Central memory CD8-positive, alpha-beta T cell (primary cell): ENCODE data around the gene CPE.

Experiments
- ATAC-seq: fragments of 150-1000 bp; cut with Tn5 transposase; replicated peaks from 2 replicates; pipeline ENCODE4 v1.10.0; 2022; ENCODE audit warnings: mild to moderate bottlenecking, moderate FRiP score, moderate number of reproducible peaks; ENCODE audit not compliant: poor library complexity, severe bottlenecking; ENCODE audit errors: extremely low read depth
- DNase-seq, 2 donors: peaks; one replicate each; pipeline ENCODE4 v3.0.0; 2021; ENCODE audit warnings: low spot score in 2 of 2
- H3K27ac Mint-ChIP-seq: one replicate; pipeline ENCODE4 v1.8.0; 2022; ENCODE audit warnings: low read depth, mild to moderate bottlenecking, moderate library complexity, mixed read lengths
- H3K27me3 Mint-ChIP-seq: one replicate; pipeline ENCODE4 v1.8.0; 2022; ENCODE audit warnings: mixed read lengths
- H3K36me3 Mint-ChIP-seq: one replicate; pipeline ENCODE4 v1.8.0; 2022; ENCODE audit warnings: mild to moderate bottlenecking, moderate library complexity, mixed read lengths; ENCODE audit not compliant: insufficient read depth
- H3K4me1 Mint-ChIP-seq: one replicate; pipeline ENCODE4 v1.8.0; 2022; ENCODE audit warnings: mixed read lengths
- H3K4me3 Mint-ChIP-seq: one replicate; pipeline ENCODE4 v1.8.0; 2022; ENCODE audit warnings: mild to moderate bottlenecking, moderate library complexity, mixed read lengths
- H3K9me3 Mint-ChIP-seq: one replicate; pipeline ENCODE4 v1.8.0; 2022; ENCODE audit warnings: mixed read lengths

Gene CPE

DNA sequence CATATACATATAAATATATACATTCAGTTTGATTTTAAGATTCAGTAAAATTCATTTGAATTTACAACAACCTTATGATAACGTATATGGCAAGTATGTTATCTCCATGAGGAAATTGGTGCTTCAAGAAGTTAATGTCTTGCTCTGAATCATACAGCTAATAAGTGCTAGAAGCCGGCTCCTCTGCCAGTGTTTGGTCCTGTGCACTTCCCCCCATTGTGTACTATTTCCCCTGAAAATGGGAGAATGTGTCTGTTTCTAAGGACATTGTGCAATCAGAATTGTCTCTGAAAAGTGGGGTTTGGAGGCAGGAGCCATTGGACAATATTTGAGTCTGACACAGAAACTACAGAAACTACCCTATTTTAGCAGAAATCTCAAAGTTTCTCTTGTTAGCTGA lies 135.9 kb downstream of the CPE start:
- ATAC-seq: no peak
- no peak for DNase-seq
- Mint-ChIP-seq H3K4me3 (no peak overlapping the region), H3K36me3 (no peaks in the 10 kb centered on the region), H3K27ac (no peak overlapping the region), H3K4me1 (no peaks in the 10 kb centered on the region), H3K27me3 (peaks cover 40% of the 10 kb centered on the region), H3K9me3 (no peaks in the 10 kb centered on the region)

DNA sequence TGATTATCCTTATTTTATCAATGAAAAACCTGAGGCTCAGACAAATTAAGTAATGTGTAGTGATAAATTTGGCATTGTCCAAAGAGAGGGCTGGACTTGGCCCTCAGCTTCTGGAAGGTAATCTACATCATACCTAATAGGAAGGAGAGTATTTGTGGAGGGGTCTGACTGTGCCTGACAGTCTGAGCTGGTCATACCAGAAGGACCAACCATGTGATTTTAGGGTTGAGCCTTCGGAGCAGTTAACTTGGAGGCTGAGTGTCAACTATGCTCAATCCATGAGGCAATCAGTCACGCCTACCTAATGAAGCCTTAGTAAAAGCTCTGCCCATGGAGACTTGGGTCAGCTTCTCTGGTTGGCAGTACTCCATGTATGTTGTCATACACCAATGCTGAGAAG lies 136.4 kb downstream of the CPE start:
- Mint-ChIP-seq H3K4me3 (no peak overlapping the region), H3K4me1 (no peaks in the 10 kb centered on the region), H3K27ac (no peak overlapping the region), H3K9me3 (no peaks in the 10 kb centered on the region), H3K27me3 (peaks cover 40% of the 10 kb centered on the region), H3K36me3 (no peaks in the 10 kb centered on the region)
- DNase-seq (no peak), ATAC-seq (no peak)

DNA sequence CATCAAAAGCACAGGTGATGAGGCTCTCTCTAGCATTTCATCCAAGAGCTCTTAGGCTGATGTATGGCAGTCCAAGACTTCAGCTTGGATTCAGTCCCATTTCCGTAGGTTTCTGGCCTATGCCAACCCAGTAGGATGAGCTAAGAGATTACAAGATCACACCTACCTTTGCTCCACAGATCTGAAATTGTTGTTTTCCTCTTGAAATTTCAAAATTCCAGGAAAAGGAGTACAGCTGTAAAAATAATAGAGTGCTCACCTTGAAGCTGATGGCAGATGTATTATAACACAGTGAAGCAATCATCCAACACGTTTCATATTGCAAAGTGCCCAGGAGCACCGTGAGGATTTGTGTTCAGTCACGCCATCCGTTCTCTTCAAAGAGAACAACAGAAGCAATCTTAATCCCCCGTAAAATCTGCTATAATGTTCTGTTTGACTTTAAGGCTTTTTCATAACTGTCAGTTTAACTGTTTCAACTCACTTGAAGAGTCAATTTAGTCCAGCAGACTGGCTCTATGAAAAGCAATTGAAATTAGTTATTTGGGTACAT lies 137.5 kb downstream of the CPE start:
- Mint-ChIP-seq H3K27ac (no peak overlapping the region), H3K4me3 (no peak overlapping the region), H3K27me3 (peaks cover 40% of the 10 kb centered on the region)

DNA sequence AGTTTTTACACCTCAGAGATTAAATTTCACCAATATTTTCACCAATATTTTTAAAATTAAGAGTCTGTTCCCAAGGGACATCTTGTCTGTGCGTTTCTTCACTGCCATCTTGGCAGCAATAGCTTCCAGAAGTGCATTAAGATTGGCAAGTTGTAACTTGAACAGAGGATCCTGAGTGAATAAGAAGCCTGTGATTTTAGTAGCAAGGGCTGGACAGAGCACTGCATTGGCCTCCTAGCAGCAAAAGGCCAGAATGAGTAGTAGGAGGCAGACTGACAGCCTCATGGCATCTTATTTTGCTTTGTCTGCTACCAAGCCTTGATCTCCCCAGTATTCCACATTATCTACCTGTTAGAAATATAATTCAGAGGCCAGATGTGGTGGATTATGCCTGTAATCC lies 138.4 kb downstream of the CPE start:
- no peaks in the 10 kb centered on the region for H3K4me1 Mint-ChIP-seq
- no peaks in the 10 kb centered on the region for H3K36me3 Mint-ChIP-seq
- H3K9me3 Mint-ChIP-seq: no peaks in the 10 kb centered on the region
- ATAC-seq (no peak), DNase-seq (no peak)
- H3K27ac Mint-ChIP-seq: no peak overlapping the region
- peaks cover 36% of the 10 kb centered on the region for H3K27me3 Mint-ChIP-seq
- H3K4me3 Mint-ChIP-seq: no peak overlapping the region

More for the DNA sequence above, 137.5 kb downstream of the CPE start:
- Mint-ChIP-seq H3K36me3 (no peaks in the 10 kb centered on the region), H3K9me3 (no peaks in the 10 kb centered on the region), H3K4me1 (no peaks in the 10 kb centered on the region)
- no peak for ATAC-seq
- DNase-seq: no peak

DNA sequence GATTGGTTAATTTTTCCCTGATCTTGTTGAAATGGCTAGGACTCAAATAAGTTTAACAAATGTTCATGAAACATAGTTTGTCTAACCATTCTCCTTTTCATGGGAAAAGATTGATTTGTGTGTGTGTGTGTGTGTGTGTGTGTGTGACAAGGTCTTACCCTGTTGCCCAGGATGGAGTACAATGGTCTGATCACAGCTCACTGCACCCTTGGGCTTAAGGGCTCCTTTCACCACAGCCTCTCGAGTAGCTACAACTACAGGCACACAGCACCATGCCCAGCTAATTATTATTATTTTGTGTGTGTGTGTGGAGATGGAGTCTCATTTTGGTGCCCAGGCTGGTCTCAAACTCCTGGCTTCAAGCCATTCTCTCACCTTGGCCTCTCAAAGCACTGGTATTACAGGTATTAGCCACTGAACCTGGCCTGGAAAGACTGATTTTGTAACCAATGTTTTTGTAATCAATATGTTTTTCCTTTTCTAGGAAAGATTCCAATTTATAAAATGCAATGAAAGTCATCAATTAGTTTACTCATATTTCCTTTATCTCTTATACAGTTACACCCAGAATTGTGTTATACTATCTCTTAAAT lies 139.3 kb downstream of the CPE start:
- ATAC-seq: no peak
- DNase-seq: no peak
- Mint-ChIP-seq H3K9me3 (no peaks in the 10 kb centered on the region), H3K4me3 (no peak overlapping the region), H3K27me3 (peaks cover 27% of the 10 kb centered on the region), H3K36me3 (no peaks in the 10 kb centered on the region), H3K27ac (no peak overlapping the region), H3K4me1 (no peaks in the 10 kb centered on the region)

DNA sequence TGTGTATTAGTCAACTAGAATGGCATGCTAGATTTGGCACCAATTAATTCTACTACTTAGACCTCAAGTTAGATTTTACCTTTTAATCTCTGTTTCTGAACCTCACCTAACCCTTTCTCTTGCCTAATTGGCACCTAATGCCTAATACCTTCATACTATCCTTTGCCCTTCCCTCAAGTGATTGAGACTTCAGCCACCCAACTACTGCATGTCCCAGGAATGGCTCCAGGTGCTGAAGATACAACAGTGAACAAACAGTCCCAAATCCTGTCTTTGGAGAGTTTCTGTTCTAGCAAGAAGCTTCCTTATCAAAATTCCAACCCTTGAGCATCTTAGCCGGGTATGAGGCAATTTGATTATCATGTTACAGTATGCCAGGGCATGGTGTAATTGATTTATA lies 139.9 kb downstream of the CPE start:
- peaks cover 22% of the 10 kb centered on the region for H3K27me3 Mint-ChIP-seq
- H3K4me1 Mint-ChIP-seq: no peaks in the 10 kb centered on the region
- H3K36me3 Mint-ChIP-seq: no peaks in the 10 kb centered on the region
- no peak overlapping the region for H3K4me3 Mint-ChIP-seq
- no peak for ATAC-seq
- no peak for DNase-seq
- H3K9me3 Mint-ChIP-seq: no peaks in the 10 kb centered on the region
- H3K27ac Mint-ChIP-seq: no peak overlapping the region

DNA sequence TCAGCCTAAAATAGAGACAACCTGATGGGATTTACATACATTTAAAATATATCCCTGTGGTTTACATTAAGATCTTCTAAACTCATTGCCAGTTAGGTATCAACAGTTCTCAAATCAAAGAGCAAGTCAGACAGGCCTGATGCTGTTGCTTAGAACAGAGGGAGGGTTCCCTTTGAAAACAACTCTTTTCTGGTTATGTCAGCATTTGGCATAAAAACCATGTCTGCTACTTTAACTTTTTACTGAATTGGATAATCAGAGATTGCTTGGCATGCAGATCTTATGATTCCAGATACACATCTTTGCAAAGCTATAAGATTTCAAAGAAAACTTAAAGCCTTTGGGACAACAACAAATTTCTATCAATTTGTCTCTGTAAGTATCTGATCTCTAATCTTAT lies 140.8 kb downstream of the CPE start:
- no peak overlapping the region for H3K27ac Mint-ChIP-seq
- DNase-seq (no peak), ATAC-seq (no peak)
- peaks cover 15% of the 10 kb centered on the region for H3K27me3 Mint-ChIP-seq
- no peak overlapping the region for H3K4me3 Mint-ChIP-seq
- no peaks in the 10 kb centered on the region for H3K36me3 Mint-ChIP-seq
- no peaks in the 10 kb centered on the region for H3K4me1 Mint-ChIP-seq
- no peaks in the 10 kb centered on the region for H3K9me3 Mint-ChIP-seq

DNA sequence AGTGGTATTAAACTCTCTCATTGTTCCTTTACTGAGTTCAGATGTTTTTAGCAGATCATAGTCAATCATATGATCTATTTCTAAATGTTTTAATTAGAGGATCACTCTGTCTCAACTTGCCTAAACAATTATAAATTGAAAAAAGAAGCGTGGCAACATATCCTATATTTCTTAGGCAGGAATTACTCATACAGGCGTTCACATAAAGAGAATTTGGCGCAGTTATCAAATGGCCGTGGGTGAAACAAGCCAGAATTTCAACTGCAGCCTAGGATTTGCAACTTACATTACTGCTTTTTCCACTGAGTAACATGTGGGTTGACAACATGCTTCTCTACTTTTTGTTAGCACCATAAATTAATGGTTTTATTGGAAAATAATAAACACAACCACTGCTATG lies 141.3 kb downstream of the CPE start:
- Mint-ChIP-seq H3K4me3 (no peak overlapping the region), H3K27me3 (peaks cover 15% of the 10 kb centered on the region), H3K9me3 (no peaks in the 10 kb centered on the region), H3K27ac (no peak overlapping the region), H3K4me1 (no peaks in the 10 kb centered on the region), H3K36me3 (no peaks in the 10 kb centered on the region)
- ATAC-seq: no peak
- DNase-seq: no peak

DNA sequence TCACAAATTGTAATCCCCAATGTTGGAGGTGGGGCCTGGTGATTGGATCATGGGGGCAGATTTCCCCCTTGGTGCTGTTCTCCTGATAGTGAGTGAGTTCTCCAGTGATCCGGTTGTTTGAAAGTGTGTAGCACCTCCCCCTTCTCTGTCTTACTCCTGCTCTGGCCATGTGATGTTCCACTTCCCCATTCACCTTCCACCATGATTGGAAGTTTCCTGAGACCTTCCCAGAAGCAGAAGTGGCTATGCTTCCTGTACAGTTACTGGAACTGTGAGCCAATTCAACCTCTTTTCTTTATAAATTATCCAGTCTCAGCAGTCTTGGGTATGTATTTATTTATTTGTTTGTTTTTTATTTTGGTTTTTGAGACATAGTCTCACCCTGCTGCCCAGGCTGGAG lies 143.2 kb downstream of the CPE start:
- Mint-ChIP-seq H3K9me3 (no peaks in the 10 kb centered on the region), H3K4me3 (no peak overlapping the region), H3K36me3 (no peaks in the 10 kb centered on the region), H3K4me1 (no peaks in the 10 kb centered on the region), H3K27ac (no peak overlapping the region), H3K27me3 (no peaks in the 10 kb centered on the region)
- no peak for DNase-seq
- no peak for ATAC-seq

DNA sequence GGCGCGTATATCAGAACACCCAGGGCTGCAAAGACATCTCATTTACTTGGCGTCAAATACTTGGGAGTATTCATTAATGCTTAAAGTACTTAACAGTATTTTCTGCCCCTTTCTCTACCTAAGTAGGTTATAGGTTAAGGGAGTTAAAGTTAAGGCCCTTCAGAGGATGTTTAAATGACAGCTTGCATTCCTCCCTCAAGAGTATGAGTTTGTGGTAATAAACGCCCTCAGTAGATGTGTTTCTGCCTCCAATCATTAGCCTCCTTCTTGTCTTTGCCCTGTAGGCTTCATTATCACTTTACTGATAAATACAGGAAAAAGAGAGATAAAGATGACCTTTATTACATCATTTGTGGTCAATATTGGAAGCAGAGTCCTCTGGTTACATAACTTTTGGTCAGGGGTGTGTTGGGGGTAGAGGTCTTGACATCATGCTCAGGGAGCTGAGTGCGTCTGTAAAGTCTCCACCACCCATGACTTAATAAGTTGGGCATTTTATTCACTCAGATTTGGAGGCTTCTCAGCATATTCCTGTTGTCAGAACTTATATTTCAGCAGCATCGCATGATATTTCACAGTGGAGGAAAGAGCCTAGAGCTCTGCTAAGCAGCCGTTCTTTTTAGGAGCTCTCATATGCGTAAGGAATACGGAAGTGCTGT lies 145.9 kb downstream of the CPE start:
- Mint-ChIP-seq H3K36me3 (no peaks in the 10 kb centered on the region), H3K4me3 (no peak overlapping the region), H3K27ac (no peak overlapping the region), H3K9me3 (no peaks in the 10 kb centered on the region), H3K4me1 (no peaks in the 10 kb centered on the region), H3K27me3 (peaks cover under 1% of the 10 kb centered on the region)
- ATAC-seq (no peak), DNase-seq (no peak)

DNA sequence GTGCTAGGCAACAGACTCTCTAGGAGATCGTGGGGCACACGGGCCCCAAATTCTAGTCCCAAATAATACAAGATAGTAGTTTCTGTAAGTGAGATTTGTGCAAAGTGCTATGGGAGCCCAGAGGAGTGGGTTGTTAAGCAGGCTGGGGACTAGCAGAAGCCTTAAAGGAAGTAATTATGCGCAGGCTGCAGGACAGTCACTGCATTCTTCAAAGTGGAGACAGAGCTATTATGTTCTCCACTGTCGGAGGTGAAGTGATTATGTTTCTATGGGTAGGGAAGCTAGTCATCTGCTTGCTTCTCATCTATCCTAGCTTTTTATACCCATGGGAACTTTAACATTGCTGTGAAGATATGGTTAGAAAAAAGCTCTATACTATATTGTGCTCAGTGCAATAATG lies 154.2 kb downstream of the CPE start:
- ATAC-seq (no peak), DNase-seq (no peak)
- H3K9me3 Mint-ChIP-seq: no peaks in the 10 kb centered on the region
- no peaks in the 10 kb centered on the region for H3K4me1 Mint-ChIP-seq
- H3K4me3 Mint-ChIP-seq: no peak overlapping the region
- no peaks in the 10 kb centered on the region for H3K36me3 Mint-ChIP-seq
- H3K27me3 Mint-ChIP-seq: peaks cover 49% of the 10 kb centered on the region
- no peak overlapping the region for H3K27ac Mint-ChIP-seq

DNA sequence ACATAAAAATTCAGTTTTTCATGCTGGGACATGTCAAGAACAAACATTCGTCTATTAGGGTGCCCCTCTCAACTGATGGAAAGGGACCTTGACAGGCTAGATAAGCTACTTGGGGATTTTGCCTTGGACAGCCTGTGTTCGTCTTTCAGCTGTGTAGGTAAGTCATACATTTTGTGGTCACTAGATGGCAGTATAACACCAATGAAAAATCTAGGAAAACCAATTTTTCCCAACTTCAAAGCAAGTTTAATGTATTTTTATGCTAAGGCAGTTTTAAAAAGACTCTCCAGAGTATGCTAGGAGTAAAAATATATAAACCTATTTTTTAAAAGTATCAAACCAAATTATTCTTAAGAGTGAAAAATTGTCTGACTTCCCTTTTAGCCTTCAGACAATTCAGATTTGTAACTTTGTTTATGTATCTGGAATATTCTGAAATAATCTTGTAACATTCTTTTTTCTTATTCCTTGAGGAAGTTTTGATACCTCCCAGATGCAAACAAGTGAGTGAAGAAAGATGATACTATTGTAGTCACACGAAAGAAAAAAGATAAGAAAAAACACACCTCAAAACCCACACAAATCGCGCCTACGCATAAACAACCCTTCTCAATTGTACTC lies 158.3 kb downstream of the CPE start:
- DNase-seq: no peak

DNA sequence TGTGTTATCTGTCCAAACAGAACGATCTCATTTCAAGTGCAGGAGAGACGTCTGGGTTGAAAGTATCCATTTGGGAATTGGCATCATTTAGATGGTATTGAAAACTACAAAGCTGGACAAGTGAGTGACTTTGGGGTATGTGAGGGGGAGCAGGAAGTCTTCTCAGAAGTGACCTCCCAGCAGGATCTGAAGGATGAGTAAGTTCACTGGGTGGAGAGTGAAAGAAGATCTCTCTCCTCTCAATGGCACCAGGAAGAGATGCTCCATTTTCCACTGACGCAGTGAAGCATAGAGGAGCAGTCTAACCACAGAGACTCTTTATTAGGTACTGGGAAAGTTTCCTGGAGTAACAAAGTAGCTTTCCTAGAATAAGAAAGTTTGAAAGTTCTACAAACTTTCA lies 161.0 kb downstream of the CPE start:
- Mint-ChIP-seq H3K4me3 (no peak overlapping the region), H3K27me3 (peaks cover 34% of the 10 kb centered on the region), H3K4me1 (no peaks in the 10 kb centered on the region), H3K9me3 (no peaks in the 10 kb centered on the region), H3K36me3 (no peaks in the 10 kb centered on the region), H3K27ac (no peak overlapping the region)
- DNase-seq: no peak
- ATAC-seq: no peak

More for the DNA sequence above, 158.3 kb downstream of the CPE start:
- H3K27ac Mint-ChIP-seq: no peak overlapping the region
- peak; percentile 28 for ATAC-seq
- H3K27me3 Mint-ChIP-seq: peaks cover 45% of the 10 kb centered on the region
- no peaks in the 10 kb centered on the region for H3K36me3 Mint-ChIP-seq
- H3K9me3 Mint-ChIP-seq: no peaks in the 10 kb centered on the region
- no peaks in the 10 kb centered on the region for H3K4me1 Mint-ChIP-seq
- H3K4me3 Mint-ChIP-seq: no peak overlapping the region
